Stomach (tissue), 4 donors: ENCODE data around the gene DOCK3.

ENCODE experiments used
- CTCF ChIP-seq, 7 experiments: fragments of 450-650 bp in 4 of 7; fragments of 200-600 bp in 3 of 7; sonication (generic) in 3 of 7; IDR thresholded peaks; one replicate each; pipeline ENCODE4 v1.5.1; 2016 to 2019; ENCODE audit warnings: antibody characterized with exemption in 7 of 7, control low read depth in 2 of 7, mild to moderate bottlenecking in 1 of 7
- EP300 ChIP-seq: sonication (generic); formaldehyde crosslinking; IDR thresholded peaks from one replicate; pipeline ENCODE4 v1.6.1; 2017; ENCODE audit warnings: antibody characterized with exemption
- POLR2A ChIP-seq, 4 donors: fragments of 450-650 bp; IDR thresholded peaks; one replicate each; pipeline ENCODE4 v1.6.1; 2016; ENCODE audit warnings: antibody characterized with exemption in 4 of 4, control low read depth in 2 of 4, mild to moderate bottlenecking in 1 of 4, moderate library complexity in 1 of 4

- TF ChIP-seq POLR2A (IDR thresholded peaks at IDR 0.05) (no peak), CTCF (IDR thresholded peaks at IDR 0.05) (no peak), EP300 (no peak)
These were observed 728.9 kb downstream of the DOCK3 start for GRCh38 chr3:51403675-51404074.
